ENCODE measurements around the gene TOX3. TPM values are rescaled to one million over a fixed set of nuclear protein-coding genes. Genes with fewer than 3 reads are reported as not detected.
A peak's percentile ranks its signal among the peaks of the same experiment; 100 is the strongest.

Gene TOX3
- total RNA-seq, 4 donors from 2014 or later: 10.9 to 32.6 (median 28.0) TPM

DNA sequence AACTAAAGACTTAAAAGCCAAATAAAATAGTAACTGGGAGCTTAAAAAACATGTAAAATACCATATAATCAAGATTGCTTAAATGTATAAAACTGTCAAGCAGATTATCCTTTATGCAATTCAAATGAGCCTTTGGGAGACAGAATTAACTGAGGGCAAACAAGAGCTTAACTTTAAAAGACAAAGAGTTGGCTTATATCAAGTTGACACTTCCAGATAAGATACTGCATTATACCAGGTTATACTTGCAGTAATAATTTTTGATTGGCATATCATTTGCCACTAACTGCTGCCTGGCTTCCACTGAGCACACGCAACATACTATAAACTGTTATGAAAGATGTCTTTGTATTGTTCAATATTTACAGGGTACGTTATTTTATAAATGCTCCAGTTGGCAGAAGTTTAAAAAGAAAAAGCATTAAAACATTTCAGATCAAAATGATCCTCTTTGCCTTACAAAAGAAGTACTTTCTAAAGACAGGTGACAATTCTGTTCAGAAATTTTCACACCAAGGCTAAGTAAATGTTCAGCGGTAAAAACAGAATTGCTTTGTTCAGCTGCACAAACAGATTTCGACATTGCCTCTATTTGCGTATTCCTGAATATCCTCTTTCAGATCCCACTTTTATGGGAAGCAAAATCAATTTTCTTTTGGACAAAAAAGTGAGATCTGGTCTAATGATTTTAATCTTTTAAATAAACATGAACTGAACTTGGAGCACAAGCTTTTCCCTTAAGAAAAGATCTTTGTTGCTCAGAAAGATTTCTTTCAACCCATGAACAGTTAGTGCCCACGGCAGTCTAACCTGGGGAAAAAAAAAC is 50.7 kb downstream of the TOX3 start:
- Histone ChIP-seq H3K27me3 (no peaks in the 10 kb centered on the region), H3K4me1 (peaks cover 10 to 53% (median 31%) of the 10 kb centered on the region in 4 donors), H3K4me3 (no peak overlapping the region), H3K27ac (peak overlapping the region; percentile 60 to 80 (median 70)), H3K36me3 (no peaks in the 10 kb centered on the region), H3K9me3 (no peaks in the 10 kb centered on the region)
- DNase-seq: no peak
- WGBS, 2 donors (ENCODE audit: low coverage in 1 of 2): 41 to 44% methylated on average over 6 of the region's 6 CpGs
- in situ Hi-C loops (cut with MboI; ENCODE audit: low pct_ligation_motif_present in 1 of 4, low pct_unique_long_range_greater_than_20kb in 1 of 4, low sequenced_read_pairs in 3 of 4): no loop called here
- peak in 1 of 3 donors; percentile 5 for TF ChIP-seq POLR2AphosphoS5 (IDR thresholded peaks at IDR 0.05)
- no peak for TF ChIP-seq EP300 (IDR thresholded peaks at IDR 0.05; ENCODE audit: low read depth)
- intact Hi-C loops (cut with DNase I; ENCODE audit: low total_unique reads): no loop called here

DNA sequence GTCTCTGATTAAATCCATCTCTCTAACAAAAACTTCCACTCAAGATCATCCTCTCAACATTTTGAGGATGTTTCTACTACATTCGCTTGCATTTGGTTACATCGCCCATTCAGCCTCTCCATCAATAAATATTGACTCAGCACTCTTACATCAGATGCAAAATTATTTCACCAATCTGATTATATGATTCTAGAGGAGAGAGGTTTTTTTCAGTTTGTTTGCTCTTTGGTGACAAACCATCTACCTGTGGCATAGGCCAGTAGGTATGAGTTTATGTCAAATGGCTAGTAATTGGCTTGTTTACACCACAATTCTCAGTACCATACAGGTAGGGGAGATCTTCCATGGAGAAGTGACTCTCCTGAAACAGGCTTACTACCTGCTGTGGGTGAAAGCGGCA is 52.3 kb downstream of the TOX3 start:
- Histone ChIP-seq H3K27ac (peak overlapping the region in 3 of 4 donors; percentile 7 to 80 (median 62)), H3K36me3 (no peaks in the 10 kb centered on the region), H3K27me3 (no peaks in the 10 kb centered on the region), H3K4me3 (no peak overlapping the region), H3K9me3 (no peaks in the 10 kb centered on the region), H3K4me1 (peaks cover 10 to 53% (median 31%) of the 10 kb centered on the region in 4 donors)
- DNase-seq: no peak
- in situ Hi-C loops (cut with MboI; ENCODE audit: low pct_ligation_motif_present in 1 of 4, low pct_unique_long_range_greater_than_20kb in 1 of 4, low sequenced_read_pairs in 3 of 4) (no loop called here), intact Hi-C loops (cut with DNase I; ENCODE audit: low total_unique reads) (no loop called here)
- TF ChIP-seq EP300 (IDR thresholded peaks at IDR 0.05; ENCODE audit: low read depth) (no peak), CTCF (IDR thresholded peaks at IDR 0.05) (no peak), POLR2A (IDR thresholded peaks at IDR 0.05) (no peak), POLR2AphosphoS5 (IDR thresholded peaks at IDR 0.05) (no peak)
- WGBS, 2 donors (ENCODE audit: low coverage in 1 of 2): 74 to 86% methylated on average over 3 of the region's 3 CpGs

DNA sequence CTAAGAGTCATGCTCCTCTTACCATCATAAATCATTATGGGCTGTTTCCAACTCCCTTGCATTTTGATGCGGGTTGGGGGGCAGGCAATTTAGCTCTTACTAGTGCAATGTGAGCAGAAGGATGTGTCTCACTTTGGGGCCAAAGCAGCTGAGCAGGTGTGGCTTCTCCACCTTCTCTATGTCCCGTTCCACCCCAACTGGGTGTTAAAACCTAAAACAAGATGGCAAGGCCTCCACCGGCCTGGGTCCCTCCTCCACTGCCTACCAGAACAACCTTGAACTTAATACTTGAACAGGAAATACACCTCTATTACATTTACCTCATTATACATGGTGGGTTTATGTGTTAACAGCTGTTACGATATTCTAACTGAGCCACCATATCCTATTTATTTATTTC is 52.8 kb downstream of the TOX3 start:
- intact Hi-C loops (cut with DNase I; ENCODE audit: low total_unique reads) (no loop called here), in situ Hi-C loops (cut with MboI; ENCODE audit: low pct_ligation_motif_present in 1 of 4, low pct_unique_long_range_greater_than_20kb in 1 of 4, low sequenced_read_pairs in 3 of 4) (no loop called here)
- Histone ChIP-seq H3K4me1 (peaks cover 10 to 55% (median 31%) of the 10 kb centered on the region in 4 donors), H3K27ac (peak overlapping the region in 3 of 4 donors; percentile 62 to 80 (median 72)), H3K27me3 (no peaks in the 10 kb centered on the region), H3K36me3 (no peaks in the 10 kb centered on the region), H3K9me3 (no peaks in the 10 kb centered on the region), H3K4me3 (no peak overlapping the region)
- WGBS, 2 donors (ENCODE audit: low coverage in 1 of 2): 66 to 71% methylated on average over 1 to 4 of the region's 4 CpGs
- TF ChIP-seq POLR2AphosphoS5 (IDR thresholded peaks at IDR 0.05): no peak
- no peak for TF ChIP-seq CTCF (IDR thresholded peaks at IDR 0.05)
- no peak for TF ChIP-seq POLR2A (IDR thresholded peaks at IDR 0.05)
- TF ChIP-seq EP300 (IDR thresholded peaks at IDR 0.05; ENCODE audit: low read depth): no peak
- DNase-seq: no peak

- no peak for DNase-seq
- H3K36me3 ChIP-seq: no peaks in the 10 kb centered on the region
- intact Hi-C loops (cut with DNase I; ENCODE audit: low total_unique reads): no loop called here
These were observed 54.1 kb downstream of the TOX3 start for GRCh38 chr16:52492789-52493357.

More at GRCh38 chr16:52492789-52493357, 54.1 kb downstream of the TOX3 start:
- Histone ChIP-seq H3K4me3 (peak overlapping the region in 1 of 4 donors; percentile 9), H3K27me3 (no peaks in the 10 kb centered on the region), H3K4me1 (peaks cover 2 to 58% (median 30%) of the 10 kb centered on the region in 4 donors), H3K27ac (peak overlapping the region; percentile 46 to 80 (median 67)), H3K9me3 (no peaks in the 10 kb centered on the region)
- TF ChIP-seq POLR2AphosphoS5 (IDR thresholded peaks at IDR 0.05) (peak in 2 of 3 donors; percentile 14 to 48), CTCF (IDR thresholded peaks at IDR 0.05) (no peak)
- in situ Hi-C loops (cut with MboI; ENCODE audit: low pct_ligation_motif_present in 1 of 4, low pct_unique_long_range_greater_than_20kb in 1 of 4, low sequenced_read_pairs in 3 of 4): no loop called here
- WGBS, 2 donors (ENCODE audit: low coverage in 1 of 2): 50 to 51% methylated on average over 4 to 5 of the region's 5 CpGs
